ENCODE data around the gene ZSCAN32. TPM values are rescaled to one million over a fixed set of nuclear protein-coding genes. Genes with fewer than 3 reads are reported as not detected.

The ZSCAN32 gene
- 7.5 and 17.1 TPM in 2 replicates for total RNA-seq

DNA sequence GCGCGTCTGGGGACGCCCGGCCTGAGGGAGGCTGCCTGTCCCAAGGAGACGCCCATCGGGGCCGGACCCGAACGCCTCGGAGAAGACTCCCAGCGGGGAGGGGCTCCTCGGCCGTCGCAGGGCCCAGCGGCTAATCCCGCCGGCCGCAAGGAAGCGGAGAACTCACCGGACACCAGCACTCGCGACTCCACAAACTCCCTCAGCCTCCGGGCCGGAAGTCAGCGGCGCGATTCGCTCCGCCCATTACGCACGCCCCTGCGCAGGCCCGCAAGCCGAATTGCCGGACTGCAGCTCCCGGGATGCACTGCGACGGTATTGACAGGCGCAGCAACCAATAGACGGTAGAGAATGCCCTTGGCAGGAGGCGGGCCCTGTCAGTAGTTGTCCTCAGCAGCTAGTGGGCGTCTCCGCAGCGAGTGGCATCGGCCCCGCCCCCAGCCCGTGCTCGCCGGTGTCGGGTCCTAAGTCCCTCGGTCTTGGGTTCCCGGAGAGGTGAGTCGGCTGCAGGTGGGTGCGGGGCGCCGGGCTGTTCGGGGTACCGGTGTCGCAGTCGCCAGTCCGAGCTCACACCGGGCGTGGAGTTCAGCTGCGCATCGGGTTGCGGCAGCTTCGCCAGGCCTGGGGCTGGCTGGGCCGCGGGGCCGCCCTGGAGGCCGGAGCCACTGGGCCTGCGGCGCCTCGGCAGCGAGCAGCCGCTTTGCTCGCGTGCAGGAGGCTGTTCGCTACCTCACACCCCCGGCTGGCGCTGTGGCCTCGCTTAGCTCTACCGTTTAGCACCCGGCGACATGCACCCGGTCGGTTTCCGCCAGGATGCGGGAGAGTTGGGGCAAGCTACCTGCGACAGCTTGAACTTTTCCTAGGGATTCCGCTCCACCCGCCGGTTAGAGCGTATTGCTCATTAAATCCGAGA is at the start of gene ZSCAN32, which contains the start of gene ZNF174:
TSS of gene ZSCAN32 (minus strand) at position 226 of the 910 bp plus-strand sequence. CDS start 3,447 bp downstream, outside the sequence.
TSS of gene ZNF174 (plus strand) at position 437 of the 910 bp plus-strand sequence. CDS start 790 bp downstream, outside the sequence.

DNA sequence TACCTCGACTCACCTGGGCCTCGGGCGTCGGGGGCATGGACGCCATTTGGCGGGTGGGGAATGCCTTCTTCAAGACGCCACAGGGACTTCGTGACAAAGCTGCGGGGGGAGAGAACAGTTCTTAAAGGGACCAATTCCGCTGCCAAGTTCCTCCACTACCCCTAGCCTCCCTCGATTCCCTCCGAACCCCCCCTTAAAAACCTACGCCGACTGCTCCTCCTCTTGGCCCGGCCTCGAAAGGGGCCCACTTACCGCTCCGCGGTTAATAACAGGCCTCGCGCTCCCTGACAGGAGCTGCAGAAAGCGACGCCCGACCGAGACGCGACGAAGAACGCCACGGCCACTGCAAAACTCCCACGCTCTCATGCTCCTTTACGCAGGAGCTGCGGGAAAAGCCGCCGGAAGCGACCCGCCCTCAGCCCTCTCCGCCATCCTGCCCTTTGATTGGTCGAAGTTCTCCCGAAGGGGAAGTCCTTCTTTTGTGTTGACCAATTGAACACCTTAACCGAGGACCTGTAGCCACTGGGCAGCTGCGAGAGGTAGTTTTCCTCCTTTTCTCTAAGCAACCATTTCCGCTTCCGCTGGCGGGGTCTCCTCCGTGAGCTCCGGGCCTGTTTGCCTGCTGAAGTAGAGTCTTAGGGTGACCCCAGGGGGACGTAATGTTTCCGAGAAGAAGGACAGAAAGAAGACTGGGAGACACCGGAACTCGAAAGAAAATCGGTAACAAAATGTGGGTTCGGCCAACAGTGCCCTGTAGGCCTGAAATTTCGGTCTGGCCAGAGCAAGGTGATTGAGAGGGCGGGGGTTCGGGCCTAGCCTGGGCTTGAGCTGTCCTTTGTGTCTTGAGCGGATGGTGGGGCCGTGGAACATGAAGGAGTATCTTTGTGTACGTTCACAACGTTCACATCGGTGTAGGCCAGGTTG is 42.6 kb upstream of the ZSCAN32 start, which contains the start of the genes NAA60 and ZNF597:
TSS of gene NAA60 (plus strand) at position 573 of the 924 bp plus-strand sequence. CDS start 32,548 bp downstream, outside the sequence.
TSS of gene ZNF597 (minus strand) at position 397 of the 924 bp plus-strand sequence. CDS start at position 46, 351 bp downstream.

DNA sequence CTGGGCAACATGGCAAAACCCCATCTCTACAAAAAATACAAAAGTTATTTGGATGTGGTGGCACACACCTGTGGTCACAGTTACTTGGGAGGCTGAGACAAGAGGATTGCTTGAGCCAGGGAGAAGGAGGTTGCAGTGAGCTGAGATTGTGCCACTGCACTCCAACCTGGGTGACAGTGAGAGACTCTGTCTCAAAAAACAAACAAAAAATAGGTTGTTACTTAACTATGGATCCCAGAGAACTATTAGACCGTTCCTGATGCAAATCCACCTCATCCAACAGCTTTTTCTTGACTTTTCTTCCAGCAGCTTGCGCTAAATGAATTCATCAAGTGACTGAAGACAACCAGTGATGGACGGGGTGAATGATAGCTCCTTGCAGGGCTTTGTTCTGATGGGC is 45.2 kb downstream of the ZSCAN32 start, which contains the start of gene OR2C1:
TSS of gene OR2C1 (plus strand) at position 301 of the 400 bp plus-strand sequence. CDS start at position 353, 52 bp downstream.

Other genes with a start within 250 kb of the ZSCAN32 start
- not detected in 2 replicates for gene OR1F1, start 212.8 kb downstream of the ZSCAN32 start, total RNA-seq
- 4.4 and 12.1 TPM in 2 replicates for gene ZNF200, start 165.8 kb downstream of the ZSCAN32 start, total RNA-seq
- not detected in 2 replicates for gene MEFV, start 144.4 kb downstream of the ZSCAN32 start, total RNA-seq
- 34.6 and 49.3 TPM in 2 replicates for gene ZNF263, start 117.5 kb downstream of the ZSCAN32 start, total RNA-seq
- 2.5 and 8.1 TPM in 2 replicates for gene TIGD7, start 95.6 kb downstream of the ZSCAN32 start, total RNA-seq
- gene ZNF75A, start 95.5 kb downstream of the ZSCAN32 start, total RNA-seq: 8.1 and 26.1 TPM in 2 replicates
- gene OR2C1, start 45.1 kb downstream of the ZSCAN32 start, total RNA-seq: not detected in 2 replicates
- gene ZNF174, start 211 bp upstream of the ZSCAN32 start, total RNA-seq: 7.1 and 12.5 TPM in 2 replicates
- gene ZNF597, start 42.5 kb upstream of the ZSCAN32 start, total RNA-seq: 1.5 and 1.9 TPM in 2 replicates
- 17.1 and 37.0 TPM in 2 replicates for gene NAA60, start 42.7 kb upstream of the ZSCAN32 start, total RNA-seq
- gene C16orf90, start 94.5 kb upstream of the ZSCAN32 start, total RNA-seq: not detected in 2 replicates
- gene CLUAP1, start 100.0 kb upstream of the ZSCAN32 start, total RNA-seq: 12.3 and 27.1 TPM in 2 replicates
- gene NLRC3, start 176.4 kb upstream of the ZSCAN32 start, total RNA-seq: 0.08 TPM in 1 of 2 replicates, not detected in the other
- gene SLX4, start 210.6 kb upstream of the ZSCAN32 start, total RNA-seq: 3.5 and 3.9 TPM in 2 replicates

All from epithelial cell of alveolus of lung (primary cell).